ENCODE measurements around the gene ZNF512B.

The ZNF512B gene

GRCh38 chr20:63979229-63979556 lies 9.5 kb upstream of the ZNF512B start:
- Histone ChIP-seq H3K9me3 (ENCODE audit: control insufficient read depth, insufficient read depth, low read length) (no peaks in the 10 kb centered on the region), H3K9me2 (replicated peaks; ENCODE audit: control insufficient read depth, low read length) (no peaks in the 10 kb centered on the region), H3K36me3 (ENCODE audit: control insufficient read depth, low read length) (peaks cover 28% of the 10 kb centered on the region), H3K4me1 (ENCODE audit: control insufficient read depth, low read length) (peaks cover 42% of the 10 kb centered on the region), H3F3A (ENCODE audit: control insufficient read depth, insufficient read depth) (peaks cover 17% of the 10 kb centered on the region), H3K4me3 (ENCODE audit: low read length) (peak overlapping the region; percentile 97), H3K79me2 (ENCODE audit: control insufficient read depth, low read length) (peaks cover 41% of the 10 kb centered on the region), H3K4me2 (ENCODE audit: low read length) (peak overlapping the region; percentile 77), H4K20me1 (ENCODE audit: control insufficient read depth, insufficient read depth, low read depth, low read length) (peaks cover 4% of the 10 kb centered on the region; the same call in 1 of the 2 replicates), H3K27me3 (ENCODE audit: control insufficient read depth, low read length) (no peaks in the 10 kb centered on the region), H3K27ac (ENCODE audit: low read depth, low read length) (peak overlapping the region; percentile 90)
- no peak for TF ChIP-seq CTCF (IDR thresholded peaks at IDR 0.05; ENCODE audit: low read depth, low read length, poor library complexity, severe bottlenecking)
- no peak for TF ChIP-seq EZH2phosphoT487 (IDR thresholded peaks at IDR 0.05; ENCODE audit: borderline replicate concordance, low read length)

GRCh38 chr20:63978319-63979228 lies 8.8 kb upstream of the ZNF512B start:
- H3K27me3 ChIP-seq (ENCODE audit: control insufficient read depth, low read length), result no peaks in the 10 kb centered on the region
- H3K36me3 ChIP-seq (ENCODE audit: control insufficient read depth, low read length), result peaks cover 25% of the 10 kb centered on the region
- H3K4me1 ChIP-seq (ENCODE audit: control insufficient read depth, low read length), result peaks cover 49% of the 10 kb centered on the region
- peaks cover 4% of the 10 kb centered on the region; the same call in 1 of the 2 replicates for H4K20me1 ChIP-seq (ENCODE audit: control insufficient read depth, insufficient read depth, low read depth, low read length)
- H3K9me3 ChIP-seq (ENCODE audit: control insufficient read depth, insufficient read depth, low read length), result no peaks in the 10 kb centered on the region
- H3K4me3 ChIP-seq (ENCODE audit: low read length), result peak overlapping the region; percentile 97
- no peaks in the 10 kb centered on the region for H3K9me2 ChIP-seq (replicated peaks; ENCODE audit: control insufficient read depth, low read length)
- H3F3A ChIP-seq (ENCODE audit: control insufficient read depth, insufficient read depth), result peaks cover 17% of the 10 kb centered on the region
- TF ChIP-seq EZH2phosphoT487 (IDR thresholded peaks at IDR 0.05; ENCODE audit: borderline replicate concordance, low read length), result no peak
- no peak for TF ChIP-seq CTCF (IDR thresholded peaks at IDR 0.05; ENCODE audit: low read depth, low read length, poor library complexity, severe bottlenecking)
- H3K27ac ChIP-seq (ENCODE audit: low read depth, low read length), result peak overlapping the region; percentile 90
- H3K79me2 ChIP-seq (ENCODE audit: control insufficient read depth, low read length), result peaks cover 35% of the 10 kb centered on the region
- peak overlapping the region; percentile 77 for H3K4me2 ChIP-seq (ENCODE audit: low read length)

- Histone ChIP-seq H4K20me1 (ENCODE audit: control insufficient read depth, insufficient read depth, low read depth, low read length) (peaks cover 4% of the 10 kb centered on the region; the same call in 1 of the 2 replicates), H3K4me1 (ENCODE audit: control insufficient read depth, low read length) (peaks cover 49% of the 10 kb centered on the region), H3K4me3 (ENCODE audit: low read length) (peak overlapping the region; percentile 97), H3K27me3 (ENCODE audit: control insufficient read depth, low read length) (no peaks in the 10 kb centered on the region), H3K4me2 (ENCODE audit: low read length) (peak overlapping the region; percentile 77), H3K36me3 (ENCODE audit: control insufficient read depth, low read length) (peaks cover 25% of the 10 kb centered on the region), H3K9me2 (replicated peaks; ENCODE audit: control insufficient read depth, low read length) (no peaks in the 10 kb centered on the region), H3K79me2 (ENCODE audit: control insufficient read depth, low read length) (peaks cover 27% of the 10 kb centered on the region), H3K27ac (ENCODE audit: low read depth, low read length) (peak overlapping the region; percentile 90), H3K9me3 (ENCODE audit: control insufficient read depth, insufficient read depth, low read length) (no peaks in the 10 kb centered on the region), H3F3A (ENCODE audit: control insufficient read depth, insufficient read depth) (peaks cover 20% of the 10 kb centered on the region)
- TF ChIP-seq CTCF (IDR thresholded peaks at IDR 0.05; ENCODE audit: low read depth, low read length, poor library complexity, severe bottlenecking) (no peak), EZH2phosphoT487 (IDR thresholded peaks at IDR 0.05; ENCODE audit: borderline replicate concordance, low read length) (no peak)
These were observed 8.1 kb upstream of the ZNF512B start for GRCh38 chr20:63977739-63978276.
